HTR-8/SVneo (cell line): ENCODE data around the gene MRPL48.
"Not testable (repeated sequence)": the region's sequence is repeated elsewhere in the genome, so short reads cannot be mapped to it uniquely, and the experiment has no call there.

Experiments
- DNase-seq: peaks from one replicate; pipeline ENCODE4 v3.0.0; 2011; ENCODE audit warnings: low spot score, mixed read lengths; ENCODE audit not compliant: insufficient read length
- FAIRE-seq: peaks from 2 replicates; lab custom pipeline; 2011; peaks lifted over from hg19 to GRCh38; lab: Jason Lieb, UNC

Gene MRPL48

GRCh38 chr11:73787643-73788558, at the start of gene MRPL48:
MRPL48 (plus strand) TSS chr11:73787874; CDS start chr11:73787972, 98 bp downstream.
- peak; percentile 95 for FAIRE-seq
- DNase-seq: peak; percentile 98

GRCh38 chr11:73743045-73743444, 44.6 kb upstream of the MRPL48 start:
- DNase-seq (no peak), FAIRE-seq (no peak)

GRCh38 chr11:73746701-73747100, 41.0 kb upstream of the MRPL48 start:
- FAIRE-seq: no peak
- DNase-seq: no peak

- no peak for DNase-seq
- no peak for FAIRE-seq
Measured at GRCh38 chr11:73747762-73748161, 39.9 kb upstream of the MRPL48 start.

- FAIRE-seq (no peak), DNase-seq (no peak)
Measured at GRCh38 chr11:73748300-73748699, 39.4 kb upstream of the MRPL48 start.

- FAIRE-seq (no peak), DNase-seq (no peak)
Measured at GRCh38 chr11:73749118-73749517, 38.6 kb upstream of the MRPL48 start.

- no peak for FAIRE-seq
- no peak for DNase-seq
Measured at GRCh38 chr11:73750228-73750627, 37.4 kb upstream of the MRPL48 start.

- DNase-seq, FAIRE-seq: not testable (repeated sequence)
Measured at GRCh38 chr11:73750862-73751261, 36.8 kb upstream of the MRPL48 start.

- DNase-seq: no peak
Measured at GRCh38 chr11:73752216-73752867, 35.3 kb upstream of the MRPL48 start.

GRCh38 chr11:73752903-73753302, 34.8 kb upstream of the MRPL48 start:
- FAIRE-seq (no peak), DNase-seq (no peak)

More at GRCh38 chr11:73752216-73752867, 35.3 kb upstream of the MRPL48 start:
- FAIRE-seq: no peak

- FAIRE-seq (no peak), DNase-seq (no peak)
Measured at GRCh38 chr11:73753938-73754337, 33.7 kb upstream of the MRPL48 start.

- DNase-seq: no peak
- FAIRE-seq: no peak
Measured at GRCh38 chr11:73755670-73756069, 32.0 kb upstream of the MRPL48 start.

- no peak for FAIRE-seq
Measured at GRCh38 chr11:73757598-73757997, 30.1 kb upstream of the MRPL48 start.

GRCh38 chr11:73758451-73758850, 29.2 kb upstream of the MRPL48 start:
- DNase-seq: no peak
- FAIRE-seq: no peak

More at GRCh38 chr11:73757598-73757997, 30.1 kb upstream of the MRPL48 start:
- no peak for DNase-seq

- DNase-seq (no peak), FAIRE-seq (no peak)
Measured at GRCh38 chr11:73759610-73760134, 28.0 kb upstream of the MRPL48 start.

GRCh38 chr11:73760135-73760678, 27.5 kb upstream of the MRPL48 start:
- FAIRE-seq (no peak), DNase-seq (peak; percentile 55)

- FAIRE-seq: peak; percentile 99
Measured at GRCh38 chr11:73760679-73761402, 26.8 kb upstream of the MRPL48 start, which contains the start of gene RAB6A. RAB6A (minus strand) TSS chr11:73761074; CDS start chr11:73760635, 439 bp downstream.

GRCh38 chr11:73761403-73761945, 26.2 kb upstream of the MRPL48 start:
- no peak for FAIRE-seq
- DNase-seq: no peak

More at GRCh38 chr11:73760679-73761402, 26.8 kb upstream of the MRPL48 start, which contains the start of gene RAB6A:
- peak; percentile 99 for DNase-seq

- FAIRE-seq (no peak), DNase-seq (no peak)
Measured at GRCh38 chr11:73762732-73763131, 24.9 kb upstream of the MRPL48 start.

- no peak for DNase-seq
- no peak for FAIRE-seq
Measured at GRCh38 chr11:73766763-73767162, 20.9 kb upstream of the MRPL48 start.
